SK-MEL-5 (cell line): ENCODE data around the gene ASB2. TPM values are rescaled to one million over a fixed set of nuclear protein-coding genes. Genes with fewer than 3 reads are reported as not detected.

ENCODE experiments used
- DNase-seq: peaks from one replicate; pipeline ENCODE4 v3.0.0-alpha.2; 2016; ENCODE audit warnings: low read depth, low spot score
- in situ Hi-C: cut with HindIII; loops from 2 replicates; pipeline ENCODE4 v1.10.0; 2016; ENCODE audit warnings: low sequenced_read_pairs, high pct_unique_total_duplicates, low pct_unique_long_range_greater_than_20kb
- total RNA-seq: library from RNA; depleted of rRNA; stranded (reverse); fragments of >200 nt; shearing (Covaris generic); gene quantifications from 2 replicates; pipeline ENCODE4 v1.2.3, GENCODE V29; 2014

Gene ASB2
- total RNA-seq, 1 experiment from 2014 or later = 3.9 TPM

GRCh38 chr14:94005324-94006073, 29.1 kb upstream of the ASB2 start:
- DNase-seq = peak; percentile 51
- in situ Hi-C loops = no loop called here

DNA sequence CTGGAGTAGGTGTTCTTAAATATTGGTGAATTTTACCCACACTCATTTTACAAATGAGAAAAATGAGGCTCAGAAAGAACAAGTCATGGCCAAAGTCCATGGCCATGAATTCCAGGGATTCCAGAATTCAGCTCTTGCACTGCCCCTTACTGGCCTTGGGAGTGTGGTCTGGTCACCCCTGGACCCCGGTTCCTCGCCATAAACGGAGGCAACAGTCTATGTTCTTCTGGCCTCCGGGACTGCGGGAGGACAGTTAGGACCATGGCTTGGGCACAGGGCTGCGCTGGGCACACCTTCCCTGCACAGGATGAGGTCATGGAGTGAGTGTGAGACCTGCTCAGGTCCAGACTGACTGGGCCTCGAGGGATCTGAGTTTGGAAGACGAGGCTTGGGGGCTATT, 27.6 kb upstream of the ASB2 start:
- in situ Hi-C loops = no loop called here
- DNase-seq = no peak

GRCh38 chr14:94003397-94003796, 27.0 kb upstream of the ASB2 start:
- in situ Hi-C loops = no loop called here
- DNase-seq = no peak

GRCh38 chr14:94001501-94002396, 25.4 kb upstream of the ASB2 start:
- peak; percentile 75 for DNase-seq
- in situ Hi-C loops = no loop called here

DNA sequence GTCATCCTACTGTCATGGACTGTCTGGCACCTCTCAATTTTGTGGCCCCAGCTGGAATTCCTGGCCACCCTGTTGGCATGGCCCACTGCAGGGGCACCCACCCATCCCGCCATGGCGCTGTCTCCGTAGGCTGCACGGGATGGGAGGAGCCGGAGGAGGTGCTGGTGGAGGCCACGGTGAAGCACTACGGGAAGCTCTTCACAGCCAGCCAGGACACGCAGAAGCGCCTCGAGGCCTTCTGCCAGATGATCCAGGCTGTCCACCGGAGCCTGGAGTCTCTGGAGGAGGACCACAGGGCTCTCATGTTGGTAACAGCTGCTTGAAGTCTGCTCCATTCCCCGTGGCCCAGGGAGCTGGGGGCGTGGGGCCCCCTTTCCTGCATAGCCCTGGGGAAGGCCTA, 24.6 kb upstream of the ASB2 start:
- no peak for DNase-seq
- in situ Hi-C loops = no loop called here

DNA sequence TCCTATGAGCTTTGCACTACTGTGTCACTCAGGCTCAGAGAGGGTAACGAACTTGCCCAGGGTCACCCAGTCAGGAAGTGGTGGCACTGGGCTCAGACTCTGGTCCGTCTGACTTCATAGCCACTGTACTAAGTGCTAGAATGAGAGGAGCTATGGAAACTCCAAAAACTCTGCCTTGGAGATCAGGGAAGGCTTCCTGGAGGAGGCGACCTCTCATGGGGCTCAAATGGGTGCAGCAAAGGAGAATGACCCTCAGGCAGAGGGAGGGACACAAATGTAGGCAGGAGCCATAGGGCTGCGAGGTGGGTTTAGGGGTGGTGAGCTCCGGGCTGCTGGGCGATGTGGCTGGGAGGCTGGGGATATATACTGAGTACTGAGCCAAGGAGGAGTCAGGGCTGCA, 23.9 kb upstream of the ASB2 start:
- in situ Hi-C loops = no loop called here
- no peak for DNase-seq

GRCh38 chr14:93999573-93999972, 23.2 kb upstream of the ASB2 start:
- in situ Hi-C loops = no loop called here
- DNase-seq = peak; percentile 22

DNA sequence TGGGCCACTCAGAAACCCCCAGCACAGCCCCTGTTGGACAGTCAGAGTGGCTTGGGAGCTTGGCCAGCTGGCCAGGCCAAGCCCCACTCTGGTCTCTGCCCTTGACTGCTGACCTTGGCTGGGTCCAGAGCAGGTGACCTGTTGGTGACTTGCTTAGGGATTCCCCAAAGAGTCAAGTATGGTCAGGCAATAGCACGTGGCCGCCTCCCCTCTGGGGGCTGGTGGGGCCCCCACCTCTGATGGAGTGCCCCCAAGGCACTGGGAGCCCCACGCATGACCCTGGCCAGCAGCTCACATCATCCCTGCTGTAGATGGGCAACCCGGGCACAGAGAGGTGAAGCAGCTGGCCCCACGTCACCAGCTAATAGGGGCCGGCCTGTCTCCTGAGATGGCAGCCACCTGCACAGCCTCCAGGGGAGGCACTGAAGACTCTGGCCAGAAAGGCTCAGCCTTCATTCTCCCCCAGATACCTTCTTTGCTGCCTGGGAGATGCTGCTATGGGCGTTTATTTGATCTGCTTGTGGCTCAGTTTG, 22.6 kb upstream of the ASB2 start:
- no peak for DNase-seq
- in situ Hi-C loops = no loop called here

- DNase-seq = no peak
- in situ Hi-C loops = no loop called here
Observed at GRCh38 chr14:93997916-93998870, 21.8 kb upstream of the ASB2 start.

GRCh38 chr14:93997082-93997481, 20.7 kb upstream of the ASB2 start, which contains the start of gene CCDC197:
Gene CCDC197, plus strand, starts transcription at chr14:93997301. Its CDS starts 831 bp downstream, at chr14:93998132.
- no peak for DNase-seq
- in situ Hi-C loops = no loop called here

DNA sequence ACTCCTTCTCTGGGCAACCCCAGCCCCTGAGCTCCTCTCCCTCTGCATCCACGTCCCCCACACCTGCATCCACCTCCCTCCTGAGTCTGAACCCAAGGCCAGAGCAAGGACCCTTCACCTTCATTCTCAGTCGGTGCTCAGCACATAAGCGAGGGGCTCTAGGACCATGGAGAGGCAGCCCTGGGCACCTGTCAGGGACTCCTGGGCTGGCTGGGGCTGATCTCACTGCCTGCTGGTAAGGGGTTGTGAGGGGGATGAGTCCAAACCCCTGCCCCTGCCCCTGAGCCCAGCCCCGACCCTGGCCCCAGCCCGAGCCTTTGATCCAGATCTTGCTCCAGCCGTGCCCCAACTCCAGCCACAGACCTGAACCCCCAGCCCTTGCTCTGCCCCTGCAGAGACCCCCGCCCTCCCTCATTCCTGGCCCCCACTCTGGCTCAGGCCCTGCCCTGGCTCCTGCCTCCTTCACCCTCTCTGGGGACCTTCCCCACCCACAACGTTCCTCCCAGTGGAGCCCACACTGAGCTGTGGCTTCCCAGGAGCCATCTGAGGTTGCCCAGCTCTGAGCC, 19.8 kb upstream of the ASB2 start:
- in situ Hi-C loops = no loop called here
- no peak for DNase-seq

GRCh38 chr14:93994919-93995682, 18.7 kb upstream of the ASB2 start:
- in situ Hi-C loops = no loop called here
- no peak for DNase-seq

DNA sequence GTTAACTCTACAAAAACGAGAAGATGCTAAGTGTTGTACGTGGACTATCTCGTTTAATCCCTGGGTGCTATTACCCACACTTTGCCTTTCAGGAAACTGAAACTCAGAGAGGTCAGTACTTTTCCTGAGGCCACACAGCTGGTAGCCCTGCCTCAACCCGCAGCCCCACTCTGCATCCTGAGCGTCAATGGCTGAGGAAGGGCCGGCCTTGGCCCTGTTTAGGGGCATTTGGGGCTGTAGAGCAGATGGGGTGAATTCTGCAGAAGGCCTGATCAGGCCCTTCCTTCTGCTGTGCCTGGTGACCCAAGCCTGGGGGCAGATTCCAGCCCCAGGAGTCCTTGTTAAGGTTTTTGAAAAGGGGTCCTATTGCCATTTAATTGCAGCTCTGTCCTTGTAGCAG, 17.0 kb upstream of the ASB2 start:
- in situ Hi-C loops = no loop called here
- DNase-seq = no peak

GRCh38 chr14:93991649-93992048, 15.3 kb upstream of the ASB2 start:
- no peak for DNase-seq
- in situ Hi-C loops = no loop called here

DNA sequence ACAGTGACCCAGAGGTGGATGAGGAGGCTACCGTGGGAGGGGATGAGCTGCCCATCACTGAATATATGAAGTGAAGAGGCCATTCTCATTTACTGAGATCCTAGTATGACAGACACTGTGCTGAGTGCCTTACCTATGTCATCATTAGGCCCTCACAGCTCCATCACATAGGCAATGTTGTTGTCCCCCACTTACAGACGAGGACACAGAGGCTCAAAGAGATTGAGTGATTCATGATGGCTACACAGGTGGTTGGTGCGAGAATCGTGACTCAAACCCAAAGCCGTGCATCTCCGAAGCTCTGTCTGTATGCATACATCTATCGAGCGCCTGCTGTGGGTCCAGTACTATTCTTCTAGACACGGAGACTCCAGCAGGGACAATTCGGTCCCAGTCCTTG, 14.8 kb upstream of the ASB2 start:
- in situ Hi-C loops = no loop called here
- DNase-seq = no peak

- in situ Hi-C loops = no loop called here
- no peak for DNase-seq
Observed at GRCh38 chr14:93989939-93990338, 13.6 kb upstream of the ASB2 start.
